GM21619 (cell line): Measurements from ENCODE around the gene ARSG.
"Not testable (repeated sequence)": the region's sequence is repeated elsewhere in the genome, so short reads cannot be mapped to it uniquely, and the experiment has no call there.

ENCODE experiments used
- ATAC-seq: cut with Tn5 transposase; IDR thresholded peaks from one replicate; pipeline ENCODE4 v1.9.1; 2021; ENCODE audit not compliant: unreplicated experiment

ARSG gene

DNA sequence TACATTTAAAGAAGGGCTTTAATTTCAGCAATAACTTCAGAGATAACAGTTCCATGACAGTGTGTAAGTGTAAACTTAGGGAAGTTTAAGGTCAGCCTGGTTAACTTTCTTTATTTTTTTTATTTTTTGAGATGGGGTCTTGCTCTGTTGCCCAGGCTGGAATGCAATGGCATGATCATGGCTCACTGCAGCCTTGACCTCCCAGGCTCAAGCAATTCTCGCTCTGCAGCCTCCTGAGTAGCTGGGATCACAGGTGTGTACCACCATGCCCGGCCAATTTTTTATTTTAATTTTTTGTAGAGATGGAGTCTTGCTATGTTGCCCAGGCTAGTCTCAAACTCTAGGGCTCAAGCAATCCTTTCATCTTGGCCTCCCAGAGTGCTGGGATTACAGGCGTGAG is 15.0 kb upstream of the ARSG start:
- ATAC-seq: not testable (repeated sequence)

DNA sequence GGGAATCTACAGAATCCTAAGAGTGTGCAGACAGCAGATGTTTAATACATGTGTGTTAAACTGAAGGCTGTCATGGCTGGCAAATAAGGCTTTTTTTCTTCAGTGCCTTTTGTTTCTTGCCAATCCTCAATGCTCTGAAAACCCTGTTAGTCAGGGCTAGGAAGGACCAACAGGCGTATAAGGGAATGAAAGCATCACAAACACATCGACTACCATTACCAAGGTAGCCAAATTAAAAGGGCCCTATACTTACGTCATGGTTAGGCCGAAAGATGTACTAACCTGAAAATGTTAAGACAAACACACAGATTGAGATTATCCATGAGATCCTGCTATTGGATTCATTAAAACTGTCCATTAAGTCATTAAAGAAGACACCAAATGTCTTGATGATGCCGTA is 13.5 kb upstream of the ARSG start:
- no peak for ATAC-seq

DNA sequence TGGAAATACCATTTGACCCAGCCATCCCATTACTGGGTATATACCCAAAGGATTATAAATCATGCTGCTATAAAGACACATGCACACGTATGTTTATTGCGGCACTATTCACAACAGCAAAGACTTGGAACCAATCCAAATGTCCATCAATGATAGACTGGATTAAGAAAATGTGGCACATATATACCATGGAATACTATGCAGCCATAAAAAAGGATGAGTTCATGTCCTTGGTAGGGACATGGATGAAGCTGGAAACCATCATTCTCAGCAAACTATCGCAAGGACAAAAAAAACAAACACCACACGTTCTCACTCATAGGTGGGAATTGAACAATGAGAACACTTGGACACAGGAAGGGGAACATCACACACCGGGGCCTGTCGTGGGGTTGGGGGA is 9.3 kb upstream of the ARSG start:
- not testable (repeated sequence) for ATAC-seq

DNA sequence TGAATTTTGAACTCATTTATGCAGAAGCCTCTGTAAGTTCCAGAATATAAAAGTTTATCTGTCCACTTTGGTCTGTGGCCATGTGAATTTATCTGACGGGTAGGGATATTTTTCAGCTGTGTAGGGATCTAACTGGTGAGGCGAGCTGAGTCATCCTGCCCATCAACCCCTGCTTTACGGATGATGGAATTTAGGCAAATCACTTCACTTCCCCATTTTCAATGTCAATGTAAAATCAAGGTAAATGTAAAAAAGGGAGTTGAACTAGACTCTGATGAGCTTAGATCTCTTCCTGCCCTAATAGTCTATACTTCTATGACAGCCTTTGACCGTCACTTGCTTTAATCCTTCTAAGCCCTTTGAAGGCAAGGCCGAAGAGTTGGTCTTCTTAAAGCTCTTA is 2.9 kb upstream of the ARSG start:
- ATAC-seq: peak; percentile 16

DNA sequence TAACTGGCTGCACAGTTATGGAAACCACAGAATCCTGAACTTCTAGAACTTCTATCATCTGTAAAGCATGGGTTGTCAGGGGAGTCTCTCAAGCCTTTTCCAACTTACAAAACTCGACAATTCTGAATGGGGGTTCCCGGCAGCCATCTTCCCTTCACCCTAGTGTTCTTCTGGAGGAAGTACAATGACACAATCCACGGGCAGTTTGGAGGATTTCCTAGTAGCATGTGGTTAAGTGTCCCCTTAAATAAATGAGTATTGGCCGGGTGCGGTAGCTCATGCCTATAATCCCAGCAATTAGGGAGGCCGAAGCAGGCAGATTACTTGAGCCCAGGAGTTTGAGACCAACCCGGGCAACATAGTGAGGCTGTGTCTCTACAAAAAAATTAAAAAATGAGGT is 2.5 kb upstream of the ARSG start:
- ATAC-seq: no peak

DNA sequence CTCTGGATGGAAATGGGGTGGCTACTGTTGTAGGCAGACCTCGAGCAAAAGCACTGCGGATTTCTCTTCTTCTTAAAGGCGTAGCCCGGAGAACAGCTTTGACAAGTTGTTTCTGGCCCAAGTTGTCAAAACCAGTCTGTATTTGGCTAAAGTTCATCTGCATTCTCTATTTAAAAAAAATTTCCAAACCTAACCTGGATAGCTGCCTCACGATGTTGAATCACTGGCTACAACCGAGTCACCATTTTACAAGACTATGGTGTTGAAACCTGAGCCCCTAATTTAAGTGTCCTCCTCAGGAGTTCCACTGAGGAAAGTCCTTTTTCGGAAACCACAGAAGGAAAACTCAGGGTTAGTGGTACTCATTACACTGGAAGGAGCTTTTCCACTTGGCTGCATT is 1.8 kb upstream of the ARSG start:
- ATAC-seq: no peak

DNA sequence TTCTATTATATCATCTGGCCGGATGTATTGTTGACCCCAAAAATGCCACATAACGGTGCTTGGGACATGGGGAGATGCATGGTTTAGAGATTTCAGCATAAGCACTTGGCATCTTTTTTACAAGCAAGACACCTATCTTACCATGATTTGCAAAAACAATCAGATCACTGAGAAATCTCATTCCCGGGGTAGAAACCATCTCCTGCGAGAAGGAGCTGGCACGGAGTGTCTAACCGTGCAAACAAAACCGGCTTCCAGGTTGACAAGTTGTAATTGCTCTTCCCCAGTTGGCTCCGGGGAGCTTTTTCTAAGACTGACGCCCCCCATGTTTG is 1.4 kb upstream of the ARSG start:
- no peak for ATAC-seq

DNA sequence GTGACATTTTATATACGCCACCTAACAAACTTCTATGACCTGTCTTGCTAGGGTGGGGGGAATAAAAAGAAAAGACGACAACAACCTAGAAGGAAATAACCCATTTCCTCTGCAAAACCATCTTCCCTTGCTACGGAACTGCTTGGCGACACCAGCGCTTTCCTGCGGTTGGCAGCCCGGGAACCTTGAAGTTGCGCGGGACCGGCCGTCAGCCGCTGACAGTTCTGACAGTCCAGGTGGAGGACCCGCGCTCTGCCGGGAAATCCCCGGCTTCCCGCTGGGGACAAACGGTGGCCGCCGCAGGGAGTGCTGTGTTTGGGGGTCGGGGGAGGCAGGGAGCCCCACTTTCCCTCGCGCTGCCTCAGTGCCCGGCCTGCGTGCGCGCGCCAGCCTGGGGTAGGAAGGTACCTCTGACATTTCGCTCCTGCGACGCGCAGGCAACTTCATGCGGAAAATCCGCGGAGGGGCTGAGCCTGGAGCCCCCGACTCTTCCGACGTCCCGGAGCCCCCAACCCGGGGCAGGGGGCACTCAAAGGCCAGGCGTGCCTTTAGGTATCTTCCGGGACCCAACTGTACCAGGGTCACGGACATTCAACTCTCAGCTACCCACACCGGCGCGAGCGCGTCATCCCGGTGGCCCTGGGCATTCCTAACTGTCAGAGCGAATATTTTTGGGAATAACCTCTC is 884 bp upstream of the ARSG start:
- no peak for ATAC-seq

DNA sequence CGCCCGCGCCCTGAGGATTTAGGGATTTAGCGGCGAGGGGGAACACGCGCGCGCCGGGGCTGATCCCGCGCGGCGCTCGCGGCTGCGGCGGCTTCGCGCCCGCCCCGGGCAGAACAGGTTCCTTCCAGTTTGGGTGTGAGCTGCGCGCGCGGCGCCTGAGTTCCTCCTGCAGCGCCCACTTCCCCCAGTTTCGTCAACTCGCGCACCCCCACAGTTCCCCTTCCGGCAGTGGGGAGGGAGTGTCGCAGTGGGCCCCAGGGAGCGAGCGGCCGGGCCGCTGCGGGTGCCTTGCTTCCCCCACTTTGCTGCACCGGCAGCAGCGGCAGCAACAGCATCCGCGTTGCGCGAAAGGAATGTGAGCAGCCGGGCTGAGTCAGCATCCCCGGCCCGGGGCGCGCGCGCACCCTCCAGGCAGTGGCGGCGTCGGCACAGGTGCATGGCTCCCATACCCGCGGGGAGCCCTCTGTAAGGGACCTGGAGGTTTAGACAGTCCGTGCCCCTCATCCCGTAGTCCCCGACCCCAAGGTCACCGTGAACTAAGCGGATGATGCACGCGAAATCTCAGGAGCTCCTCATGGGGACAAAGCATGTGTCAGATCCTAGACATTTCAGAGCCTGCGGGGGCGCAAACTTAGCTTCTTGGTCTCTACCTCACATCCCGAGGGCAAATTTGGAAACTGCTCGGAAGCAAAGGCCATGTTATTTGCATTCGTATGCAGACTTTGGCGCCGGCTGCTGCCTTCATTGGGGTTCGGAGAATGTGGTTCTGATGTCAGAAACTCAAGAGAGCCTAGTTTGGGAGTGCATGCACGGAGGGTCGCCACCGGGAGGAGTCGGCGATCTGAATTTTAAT is 767 bp downstream of the ARSG start:
- ATAC-seq: peak; percentile 55

DNA sequence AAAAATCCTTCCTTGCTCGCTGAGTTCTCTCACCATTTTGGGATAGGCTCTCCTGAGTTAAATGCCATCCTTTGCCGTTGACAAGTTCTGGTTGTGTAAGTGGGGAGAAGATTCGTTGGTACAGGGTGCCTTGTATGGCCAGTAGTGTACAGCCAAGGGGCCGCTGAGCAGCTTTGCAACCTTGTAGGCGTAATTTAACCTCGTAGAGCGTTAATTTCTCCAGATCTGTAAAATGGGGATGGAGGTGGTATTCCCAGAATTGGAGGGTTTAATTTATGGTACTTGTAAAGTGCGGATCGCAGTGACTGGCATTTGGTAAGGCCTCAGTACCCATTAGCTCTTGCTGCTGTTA is 1.4 kb downstream of the ARSG start:
- ATAC-seq: no peak

DNA sequence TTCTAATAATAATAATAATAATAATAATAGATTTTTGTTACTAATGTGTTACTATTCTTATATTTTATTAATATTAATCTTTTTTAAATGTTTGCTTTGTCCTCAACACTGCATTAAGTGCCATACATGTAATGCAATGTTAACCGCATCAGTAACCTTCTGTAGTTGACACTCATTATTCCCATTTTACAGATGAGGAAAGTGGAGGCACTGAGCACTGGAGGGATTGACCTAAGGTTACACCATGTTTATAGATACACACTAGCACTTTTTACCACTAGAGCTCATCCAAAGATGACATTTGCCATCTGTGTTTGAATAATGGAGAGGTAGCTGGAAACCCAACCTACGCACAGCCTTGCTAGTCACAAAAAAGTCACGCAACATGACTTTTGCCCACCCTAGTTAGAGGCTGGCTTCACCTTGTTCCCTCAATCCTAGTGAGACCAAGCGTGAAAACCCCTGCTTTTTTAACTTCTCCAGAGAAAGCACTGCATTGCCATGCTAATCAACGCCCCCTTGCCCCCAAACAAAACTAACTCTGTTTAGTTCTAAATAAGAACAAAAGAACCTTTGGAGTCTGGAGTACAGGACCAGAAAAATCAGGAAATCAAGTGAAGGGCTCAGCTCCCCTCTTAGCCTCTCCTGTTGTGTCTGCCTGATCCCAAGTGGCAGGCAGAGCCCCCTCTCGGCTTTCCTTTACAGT is 2.3 kb downstream of the ARSG start:
- no peak for ATAC-seq

DNA sequence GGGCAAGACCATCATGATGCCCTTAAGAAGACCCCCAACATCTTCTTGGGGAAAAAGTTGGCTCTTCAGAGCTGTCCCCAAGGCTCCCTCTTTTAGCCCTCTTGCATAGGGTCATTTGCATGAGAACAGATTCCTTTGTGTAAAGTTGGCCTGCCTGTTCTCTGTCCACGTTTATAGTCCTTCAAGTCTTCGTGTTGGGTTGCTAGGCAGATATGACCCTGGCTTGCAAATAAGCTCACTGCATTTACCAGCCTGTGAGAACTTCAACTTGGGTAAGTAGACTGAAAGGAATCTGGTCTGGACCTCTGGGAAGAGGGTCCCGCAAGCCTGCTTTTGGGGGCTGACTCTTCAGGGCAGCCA is 2.9 kb downstream of the ARSG start:
- ATAC-seq: no peak

DNA sequence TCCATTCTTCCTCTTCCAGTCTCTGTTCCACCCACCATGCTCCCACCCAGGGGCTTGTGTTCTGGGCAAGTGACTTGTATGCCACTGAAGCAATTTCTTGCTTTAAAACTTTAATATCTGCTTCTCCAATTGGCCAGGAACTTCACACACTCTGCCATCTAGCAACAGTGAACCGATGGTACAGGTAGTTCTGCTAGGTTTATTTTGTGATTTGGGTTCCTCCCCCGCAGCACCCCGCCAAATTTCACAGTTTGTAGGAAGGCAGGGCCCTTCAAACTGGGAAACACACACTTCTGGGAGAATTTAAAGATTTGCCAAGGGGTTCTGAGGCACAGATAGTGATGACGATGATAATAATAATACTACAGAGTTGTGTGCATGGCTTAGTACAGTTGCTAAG is 3.3 kb downstream of the ARSG start:
- no peak for ATAC-seq

DNA sequence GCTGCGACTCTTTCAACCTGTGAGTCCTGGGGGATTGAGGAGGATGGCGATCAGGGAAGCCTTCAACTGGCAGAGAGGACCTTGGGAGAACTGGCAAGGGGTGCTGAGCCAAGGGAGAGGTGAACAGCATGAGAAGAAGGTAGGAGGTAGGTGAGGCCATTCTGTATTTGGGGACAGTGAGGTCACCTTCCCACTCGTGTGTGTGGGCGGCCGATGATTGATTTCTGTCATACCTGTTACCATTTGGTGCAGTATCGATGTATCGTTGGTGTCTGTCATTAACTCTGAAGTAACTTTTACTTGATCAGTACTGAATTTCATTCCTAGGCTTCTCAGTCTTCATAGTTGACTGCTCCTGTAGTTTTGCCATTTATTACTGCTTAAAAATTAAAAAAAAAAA is 3.8 kb downstream of the ARSG start:
- no peak for ATAC-seq

DNA sequence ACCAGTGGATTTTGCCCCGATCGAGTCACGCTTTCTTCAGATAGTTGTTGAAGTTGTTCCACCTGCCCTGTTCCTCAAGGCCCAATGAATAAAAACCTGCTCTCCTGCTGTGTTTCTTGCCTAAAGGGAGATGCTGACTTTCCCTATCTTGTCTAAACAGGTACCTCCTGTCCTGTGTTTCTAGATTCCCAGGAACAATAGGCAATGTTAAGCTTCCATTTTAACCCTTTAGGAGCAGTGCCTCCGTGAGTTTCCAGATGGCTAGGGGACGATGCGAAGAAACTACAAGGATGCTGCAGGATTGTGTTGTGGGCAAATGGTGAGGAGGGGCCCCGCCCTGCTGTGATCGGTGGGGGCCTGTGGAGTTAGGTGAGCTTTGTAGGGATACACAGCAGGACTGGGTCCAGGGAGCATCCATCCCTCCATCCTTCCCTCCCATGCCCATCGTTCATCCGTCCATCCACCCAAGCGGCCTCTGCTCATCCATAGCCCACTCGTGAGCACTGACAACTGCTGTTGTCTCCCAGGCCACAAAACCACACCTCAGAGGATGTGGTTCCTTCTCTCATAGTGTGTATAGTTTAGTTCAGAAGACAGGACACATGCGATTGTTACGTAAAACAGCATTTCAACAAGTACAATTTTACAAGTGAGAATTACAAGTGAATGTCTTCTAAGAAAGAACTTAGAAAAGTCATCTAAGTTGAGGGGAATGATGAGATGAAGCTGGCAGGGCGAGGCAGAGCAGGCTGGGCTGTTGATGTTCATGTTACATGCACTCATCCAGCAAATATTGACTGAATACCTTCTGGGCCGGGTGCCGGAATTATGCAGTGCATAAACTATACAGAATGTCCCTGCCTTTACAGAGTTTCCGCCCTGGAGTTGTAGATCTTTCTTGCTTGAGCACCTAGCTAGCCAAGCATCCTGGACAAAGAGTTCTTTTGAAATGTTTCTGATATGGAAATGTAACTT is 5.2 kb downstream of the ARSG start:
- ATAC-seq: no peak

DNA sequence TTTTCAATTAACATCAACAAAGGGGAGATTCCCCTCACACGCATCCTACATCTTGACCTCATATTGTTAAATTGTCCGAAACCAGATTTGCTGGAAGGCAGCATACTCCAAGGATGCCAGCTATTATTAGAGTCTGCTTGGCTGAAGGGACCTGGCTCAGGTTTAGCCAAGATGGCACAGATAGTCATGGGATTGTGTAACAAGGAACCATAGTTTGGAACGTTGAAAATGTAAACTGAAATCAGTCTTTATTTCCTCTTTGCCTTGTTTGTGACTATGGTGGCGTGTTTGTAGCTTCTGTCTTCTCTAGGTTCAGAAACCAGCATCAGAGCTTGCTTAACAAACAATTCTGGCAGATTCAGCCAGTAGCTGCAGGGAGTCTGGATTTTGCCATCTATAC is 5.9 kb downstream of the ARSG start:
- ATAC-seq: no peak

DNA sequence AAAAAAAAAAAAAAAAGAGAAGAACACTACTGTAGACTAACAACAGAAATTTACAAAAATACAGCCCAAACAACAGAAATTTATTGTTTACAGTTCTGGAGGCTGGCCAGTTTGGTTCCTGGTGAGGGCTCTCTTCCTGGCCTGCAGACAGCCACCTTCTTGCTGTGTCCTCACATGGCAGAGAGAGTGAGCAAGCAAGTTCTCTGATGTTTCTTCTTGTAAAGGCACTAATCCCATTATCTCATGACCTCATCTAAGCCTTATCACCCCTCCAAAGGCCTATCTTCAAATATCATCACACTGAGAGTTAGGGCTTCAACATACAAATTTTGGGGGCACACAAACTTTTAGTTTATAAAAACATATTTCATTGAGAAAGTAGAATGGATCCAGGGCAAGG is 7.3 kb downstream of the ARSG start:
- no peak for ATAC-seq

DNA sequence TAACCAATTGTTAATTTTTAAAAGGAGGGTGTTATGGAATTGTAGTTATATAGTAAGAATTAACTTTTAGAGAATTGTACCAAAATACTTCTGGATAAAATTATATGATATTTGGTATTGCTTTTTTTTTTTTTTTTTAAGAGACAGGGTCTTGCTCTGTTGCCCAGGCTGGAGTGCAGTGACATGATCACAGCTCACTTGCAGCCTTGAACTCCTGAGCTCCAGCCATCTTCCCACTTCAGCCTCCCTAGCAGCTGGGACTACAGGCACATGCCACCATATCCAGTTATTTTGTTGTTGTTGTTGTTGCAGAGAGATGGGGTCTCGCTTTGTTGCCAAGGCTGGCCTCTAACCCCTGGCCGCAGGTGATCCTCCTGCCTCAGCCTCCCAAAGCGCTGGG is 8.5 kb downstream of the ARSG start:
- ATAC-seq: no peak

DNA sequence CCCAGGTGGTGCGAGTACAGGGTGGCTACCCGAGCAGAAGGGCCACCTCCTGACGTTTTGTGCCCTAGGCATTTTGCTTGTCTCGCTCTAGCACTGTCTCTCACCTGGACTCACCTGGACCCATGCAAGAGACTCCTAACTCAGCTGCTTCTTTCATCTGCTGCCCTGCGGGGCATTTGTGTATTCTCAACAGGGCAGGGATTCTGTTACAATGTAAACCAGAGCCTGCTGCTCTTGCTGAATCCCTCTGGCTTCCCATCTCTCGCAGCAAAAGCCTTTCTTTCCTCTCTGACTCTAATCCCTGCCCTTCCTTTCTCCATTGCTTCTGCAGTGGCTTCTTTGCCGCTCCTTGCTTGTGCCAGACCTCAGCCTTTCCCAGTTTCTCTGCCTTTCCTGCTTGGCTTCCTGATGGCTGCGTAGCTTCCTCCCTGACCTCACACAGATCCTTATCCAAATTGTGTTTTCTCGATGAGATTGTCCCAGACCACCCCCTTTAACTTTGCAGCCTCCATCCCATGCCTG is 10.2 kb downstream of the ARSG start:
- no peak for ATAC-seq

DNA sequence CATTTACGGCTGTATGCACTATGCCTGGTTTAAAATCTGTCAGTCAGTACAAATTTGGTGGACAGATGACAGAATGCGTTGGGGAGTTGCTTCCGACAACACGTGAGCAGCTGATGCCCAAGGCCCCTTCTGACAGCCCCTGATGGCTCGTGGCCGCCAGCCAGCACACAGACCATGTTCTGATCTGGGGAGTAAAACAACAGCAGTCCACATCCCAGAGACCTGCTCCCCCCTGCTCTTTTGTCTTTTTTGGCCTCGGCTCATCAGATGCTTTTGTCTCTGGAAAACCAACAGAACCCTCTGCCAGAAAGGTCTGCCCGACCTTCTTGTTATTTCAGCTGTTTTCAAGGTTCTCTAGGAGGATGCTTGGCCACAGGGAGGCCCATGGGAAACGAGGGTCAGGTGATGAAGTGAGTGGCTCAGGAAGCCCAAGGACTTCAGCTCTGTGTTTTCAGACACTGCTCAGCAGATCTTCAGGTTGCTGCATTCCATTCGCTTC is 10.8 kb downstream of the ARSG start:
- no peak for ATAC-seq

DNA sequence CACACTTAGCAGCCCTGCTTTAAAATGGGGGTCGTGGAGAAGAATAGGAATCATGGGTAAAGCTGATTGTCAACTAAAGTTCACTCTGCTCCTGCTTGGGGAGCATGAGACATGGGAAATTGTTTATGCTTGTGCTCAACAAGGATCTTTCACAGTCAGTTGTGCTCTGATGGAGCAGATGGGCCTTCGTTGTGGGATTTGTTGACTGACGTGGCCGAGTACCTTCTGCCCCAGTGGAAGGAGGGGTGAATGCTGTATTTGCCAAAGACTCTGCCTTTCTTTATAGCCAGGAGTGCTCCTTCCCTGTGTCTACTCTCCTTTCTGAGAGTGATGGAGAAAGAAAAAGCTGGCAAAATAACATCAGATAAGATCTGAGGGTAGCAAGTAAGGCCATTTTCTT is 11.4 kb downstream of the ARSG start:
- no peak for ATAC-seq
